Calu3 (cell line): ENCODE data around the gene MAP2K1. TPM values are rescaled to one million over a fixed set of nuclear protein-coding genes. Genes with fewer than 3 reads are reported as not detected.

Source experiments
- BruUV-seq: library from RNA; stranded (reverse); fragments of 400-500 nt; replicated peaks from 2 replicates; lab custom pipeline; 2021; lab: Mats Ljungman, UMichigan
- CTCF ChIA-PET: fragments of 300-600 bp; sonication (Branson Sonifier 250); formaldehyde crosslinking; loops from one replicate; lab custom pipeline; 2022; ENCODE audit warnings: antibody characterized with exemption; lab: Charles Lee
- DNase-seq: peaks from one replicate; pipeline ENCODE4 v3.0.0; 2022
- H3K27ac Mint-ChIP-seq: one replicate; pipeline ENCODE4 v1.8.0; 2022; ENCODE audit warnings: mixed read lengths; ENCODE audit not compliant: unreplicated experiment
- H3K27me3 Mint-ChIP-seq: one replicate; pipeline ENCODE4 v1.8.0; 2022; ENCODE audit warnings: mixed read lengths; ENCODE audit not compliant: unreplicated experiment
- H3K36me3 Mint-ChIP-seq: one replicate; pipeline ENCODE4 v1.8.0; 2022; ENCODE audit warnings: mild to moderate bottlenecking, moderate library complexity, mixed read lengths; ENCODE audit not compliant: insufficient read depth, unreplicated experiment
- H3K4me1 Mint-ChIP-seq: one replicate; pipeline ENCODE4 v1.8.0; 2022; ENCODE audit warnings: mild to moderate bottlenecking, low read depth, mixed read lengths; ENCODE audit not compliant: unreplicated experiment
- H3K4me3 Mint-ChIP-seq: one replicate; pipeline ENCODE4 v1.8.0; 2022; ENCODE audit warnings: mild to moderate bottlenecking, low read depth, moderate library complexity, mixed read lengths; ENCODE audit not compliant: unreplicated experiment
- H3K9me3 Mint-ChIP-seq: one replicate; pipeline ENCODE4 v1.8.0; 2022; ENCODE audit warnings: low read depth, mixed read lengths; ENCODE audit not compliant: unreplicated experiment
- intact Hi-C: fragments of 100-400 bp; cut with micrococcal nuclease; formaldehyde crosslinking; loops from one replicate; pipeline ENCODE4 v1.10.0; 2022; ENCODE audit not compliant: unreplicated experiment
- total RNA-seq: library from RNA; stranded (reverse); gene quantifications from 2 replicates; pipeline ENCODE4 v1.2.3, GENCODE V29; 2022
- TF ChIP-seq, protein P1 (sequence below): fragments of 200-600 bp; IDR thresholded peaks from one replicate; pipeline ENCODE4 v1.8.0; 2022; ENCODE audit warnings: antibody characterized with exemption; ENCODE audit not compliant: unreplicated experiment

MAP2K1 gene
- total RNA-seq, 1 experiment from 2014 or later = 67.6 TPM

DNA sequence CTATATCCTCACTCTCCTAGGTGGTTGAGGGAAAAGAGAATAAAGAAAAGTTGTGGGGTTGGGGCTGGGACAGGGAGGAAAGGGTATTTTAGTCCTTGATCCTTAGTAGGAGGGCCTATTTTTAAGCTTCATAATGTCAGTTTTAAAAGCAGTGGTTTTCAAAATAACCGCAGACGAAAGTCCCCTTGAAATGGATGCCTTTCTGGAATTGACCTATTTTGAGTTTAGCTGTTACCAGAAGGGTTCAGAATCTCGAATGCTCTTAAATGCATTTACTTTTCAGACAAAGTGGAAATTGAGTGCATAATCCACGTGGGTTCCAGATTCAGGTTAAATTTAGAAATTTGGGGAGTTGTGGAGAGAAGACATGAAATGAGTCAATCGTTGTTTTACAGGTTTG lies 16.6 kb downstream of the MAP2K1 start:
- Mint-ChIP-seq H3K4me3 (no peak overlapping the region), H3K4me1 (peaks cover 19% of the 10 kb centered on the region), H3K9me3 (no peaks in the 10 kb centered on the region), H3K36me3 (peaks cover 5% of the 10 kb centered on the region), H3K27ac (no peak overlapping the region), H3K27me3 (no peaks in the 10 kb centered on the region)
- DNase-seq = no peak
- TF ChIP-seq, protein P1, sequence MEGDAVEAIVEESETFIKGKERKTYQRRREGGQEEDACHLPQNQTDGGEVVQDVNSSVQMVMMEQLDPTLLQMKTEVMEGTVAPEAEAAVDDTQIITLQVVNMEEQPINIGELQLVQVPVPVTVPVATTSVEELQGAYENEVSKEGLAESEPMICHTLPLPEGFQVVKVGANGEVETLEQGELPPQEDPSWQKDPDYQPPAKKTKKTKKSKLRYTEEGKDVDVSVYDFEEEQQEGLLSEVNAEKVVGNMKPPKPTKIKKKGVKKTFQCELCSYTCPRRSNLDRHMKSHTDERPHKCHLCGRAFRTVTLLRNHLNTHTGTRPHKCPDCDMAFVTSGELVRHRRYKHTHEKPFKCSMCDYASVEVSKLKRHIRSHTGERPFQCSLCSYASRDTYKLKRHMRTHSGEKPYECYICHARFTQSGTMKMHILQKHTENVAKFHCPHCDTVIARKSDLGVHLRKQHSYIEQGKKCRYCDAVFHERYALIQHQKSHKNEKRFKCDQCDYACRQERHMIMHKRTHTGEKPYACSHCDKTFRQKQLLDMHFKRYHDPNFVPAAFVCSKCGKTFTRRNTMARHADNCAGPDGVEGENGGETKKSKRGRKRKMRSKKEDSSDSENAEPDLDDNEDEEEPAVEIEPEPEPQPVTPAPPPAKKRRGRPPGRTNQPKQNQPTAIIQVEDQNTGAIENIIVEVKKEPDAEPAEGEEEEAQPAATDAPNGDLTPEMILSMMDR = no peak
- no TSS peak for BruUV-seq
- CTCF ChIA-PET = interaction anchor here (0.6 to 0.7 kb wide), 2 partner anchors 17 to 1438 kb away, joined by 3 read pairs; partner anchors contain the start of gene MAP2K1
- intact Hi-C loops = no loop called here

DNA sequence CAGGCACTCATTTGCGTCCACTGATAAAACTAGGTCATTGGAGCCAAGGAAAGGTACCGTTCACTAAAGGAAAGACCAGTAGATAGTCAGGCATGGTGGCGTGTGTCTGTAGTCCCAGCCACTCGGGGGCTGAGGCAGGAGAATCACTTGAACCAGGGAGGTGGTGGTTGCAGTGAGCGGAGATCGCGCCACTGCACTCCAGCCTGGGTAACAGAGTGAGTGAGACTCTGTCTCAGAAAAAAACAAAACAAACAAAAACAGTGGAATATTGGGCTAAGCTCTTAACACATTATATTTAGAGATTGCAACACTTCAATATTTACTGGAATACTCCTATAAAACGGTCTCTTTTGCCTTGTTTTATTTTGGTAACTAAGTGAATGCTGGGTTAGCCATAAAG lies 17.4 kb downstream of the MAP2K1 start:
- intact Hi-C loops = no loop called here
- BruUV-seq = no TSS peak
- H3K36me3 Mint-ChIP-seq = peaks cover 5% of the 10 kb centered on the region
- H3K4me3 Mint-ChIP-seq = no peak overlapping the region
- no peaks in the 10 kb centered on the region for H3K9me3 Mint-ChIP-seq
- no peak overlapping the region for H3K27ac Mint-ChIP-seq
- TF ChIP-seq, protein P1 = no peak
- no peaks in the 10 kb centered on the region for H3K27me3 Mint-ChIP-seq
- H3K4me1 Mint-ChIP-seq = peaks cover 19% of the 10 kb centered on the region
- CTCF ChIA-PET = no interaction called here
- DNase-seq = no peak

DNA sequence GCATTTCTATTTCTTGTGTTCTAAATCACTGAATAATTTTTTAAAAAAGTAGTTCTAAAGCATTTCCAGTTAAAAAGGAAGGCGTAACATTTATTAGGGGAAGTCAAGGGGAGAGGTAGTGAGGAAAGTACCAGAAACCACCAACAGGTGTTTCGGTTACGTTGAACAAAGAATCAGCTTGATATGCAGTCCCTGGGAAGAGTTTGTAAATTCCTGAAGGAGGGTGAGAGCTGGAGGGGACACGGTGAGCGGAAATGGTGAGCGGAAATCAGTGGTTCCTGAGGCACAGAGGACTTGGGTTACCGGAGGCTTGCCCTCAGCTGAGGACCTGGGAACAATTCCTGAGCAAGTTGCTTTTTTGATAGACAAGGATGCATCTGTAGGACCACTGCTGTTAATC lies 17.8 kb downstream of the MAP2K1 start:
- CTCF ChIA-PET = interaction anchor here (0.6 kb wide), 1 partner anchor 10 kb away, joined by 5 read pairs; no protein-coding TSS in a partner anchor
- no peaks in the 10 kb centered on the region for H3K27me3 Mint-ChIP-seq
- TF ChIP-seq, protein P1 = no peak
- no peak overlapping the region for H3K4me3 Mint-ChIP-seq
- H3K36me3 Mint-ChIP-seq = peaks cover 5% of the 10 kb centered on the region
- no peak for DNase-seq
- intact Hi-C loops = no loop called here
- no peaks in the 10 kb centered on the region for H3K9me3 Mint-ChIP-seq
- H3K27ac Mint-ChIP-seq = no peak overlapping the region
- peaks cover 19% of the 10 kb centered on the region for H3K4me1 Mint-ChIP-seq
- no TSS peak for BruUV-seq

GRCh38 chr15:66405007-66405406 lies 18.3 kb downstream of the MAP2K1 start:
- TF ChIP-seq, protein P1 = no peak
- Mint-ChIP-seq H3K4me3 (no peak overlapping the region), H3K36me3 (peaks cover 5% of the 10 kb centered on the region), H3K9me3 (no peaks in the 10 kb centered on the region), H3K4me1 (peaks cover 19% of the 10 kb centered on the region), H3K27ac (no peak overlapping the region), H3K27me3 (no peaks in the 10 kb centered on the region)
- intact Hi-C loops = no loop called here
- no TSS peak for BruUV-seq
- CTCF ChIA-PET = interaction anchor here (0.6 kb wide), 1 partner anchor 9 kb away, joined by 5 read pairs; no protein-coding TSS in a partner anchor
- DNase-seq = no peak
